Measurements from ENCODE around the gene INTS12.

DNA sequence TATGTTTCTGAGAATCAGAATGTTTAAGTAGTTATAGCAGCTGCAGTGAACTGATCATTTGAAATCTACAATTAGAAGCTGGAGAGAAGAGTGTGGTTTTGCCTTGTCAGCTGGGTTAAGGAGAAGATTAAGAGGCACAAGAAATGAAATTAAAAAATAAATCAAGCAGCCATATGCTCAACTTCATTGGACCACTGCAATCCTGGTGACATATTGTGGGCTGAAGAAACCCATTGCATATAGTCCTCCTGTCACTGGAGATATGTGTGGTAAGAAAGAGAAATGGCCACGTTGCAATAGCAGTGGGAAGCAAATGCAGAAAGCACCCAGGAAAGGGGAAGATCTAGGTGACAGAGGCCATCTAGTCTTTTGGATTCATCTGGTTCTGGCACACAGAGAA is 63.0 kb downstream of the INTS12 start:
- TF ChIP-seq, protein P1, sequence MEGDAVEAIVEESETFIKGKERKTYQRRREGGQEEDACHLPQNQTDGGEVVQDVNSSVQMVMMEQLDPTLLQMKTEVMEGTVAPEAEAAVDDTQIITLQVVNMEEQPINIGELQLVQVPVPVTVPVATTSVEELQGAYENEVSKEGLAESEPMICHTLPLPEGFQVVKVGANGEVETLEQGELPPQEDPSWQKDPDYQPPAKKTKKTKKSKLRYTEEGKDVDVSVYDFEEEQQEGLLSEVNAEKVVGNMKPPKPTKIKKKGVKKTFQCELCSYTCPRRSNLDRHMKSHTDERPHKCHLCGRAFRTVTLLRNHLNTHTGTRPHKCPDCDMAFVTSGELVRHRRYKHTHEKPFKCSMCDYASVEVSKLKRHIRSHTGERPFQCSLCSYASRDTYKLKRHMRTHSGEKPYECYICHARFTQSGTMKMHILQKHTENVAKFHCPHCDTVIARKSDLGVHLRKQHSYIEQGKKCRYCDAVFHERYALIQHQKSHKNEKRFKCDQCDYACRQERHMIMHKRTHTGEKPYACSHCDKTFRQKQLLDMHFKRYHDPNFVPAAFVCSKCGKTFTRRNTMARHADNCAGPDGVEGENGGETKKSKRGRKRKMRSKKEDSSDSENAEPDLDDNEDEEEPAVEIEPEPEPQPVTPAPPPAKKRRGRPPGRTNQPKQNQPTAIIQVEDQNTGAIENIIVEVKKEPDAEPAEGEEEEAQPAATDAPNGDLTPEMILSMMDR (IDR thresholded peaks at IDR 0.05 in 2 of 3, conservative IDR thresholded peaks at IDR 0.05 in 1 of 3; ENCODE audit: control insufficient read depth in 2 of 3, extremely low read depth in 1 of 3, insufficient read depth in 1 of 3, low read depth in 3 of 3, low read length in 3 of 3) = no peak
- TF ChIP-seq EP300 (IDR thresholded peaks at IDR 0.05; ENCODE audit: borderline replicate concordance in 1 of 2, control insufficient read depth in 1 of 2, low read depth in 2 of 2, low read length in 2 of 2) = no peak
- no peak for TF ChIP-seq SRF (IDR thresholded peaks at IDR 0.05; ENCODE audit: low read depth in 2 of 2, low read length in 2 of 2)
- TF ChIP-seq, protein P2, sequence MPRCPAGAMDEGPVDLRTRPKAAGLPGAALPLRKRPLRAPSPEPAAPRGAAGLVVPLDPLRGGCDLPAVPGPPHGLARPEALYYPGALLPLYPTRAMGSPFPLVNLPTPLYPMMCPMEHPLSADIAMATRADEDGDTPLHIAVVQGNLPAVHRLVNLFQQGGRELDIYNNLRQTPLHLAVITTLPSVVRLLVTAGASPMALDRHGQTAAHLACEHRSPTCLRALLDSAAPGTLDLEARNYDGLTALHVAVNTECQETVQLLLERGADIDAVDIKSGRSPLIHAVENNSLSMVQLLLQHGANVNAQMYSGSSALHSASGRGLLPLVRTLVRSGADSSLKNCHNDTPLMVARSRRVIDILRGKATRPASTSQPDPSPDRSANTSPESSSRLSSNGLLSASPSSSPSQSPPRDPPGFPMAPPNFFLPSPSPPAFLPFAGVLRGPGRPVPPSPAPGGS (IDR thresholded peaks at IDR 0.05; ENCODE audit: borderline replicate concordance, insufficient read depth, low read depth, low read length, poor library complexity, severe bottlenecking) = no peak
- no peak for TF ChIP-seq MYC (IDR thresholded peaks at IDR 0.05; ENCODE audit: insufficient read depth, insufficient read length, insufficient replicate concordance, low read length, severe bottlenecking)
